MM.1S (cell line): Measurements from ENCODE around the gene ACHE.

Source experiments
- EZH2 ChIP-seq: fragments of 300-600 bp; sonication (generic); optimal IDR thresholded peaks from 2 replicates; pipeline ENCODE3; 2017; ENCODE audit warnings: low read depth, mild to moderate bottlenecking, antibody characterized with exemption, low read length, mixed read lengths
- EZH2phosphoT487 ChIP-seq: fragments of 300-600 bp; sonication (generic); IDR thresholded peaks from 2 replicates; pipeline ENCODE4 v1.6.1; 2018; ENCODE audit warnings: antibody characterized with exemption, low read length
- TF ChIP-seq, protein P1 (sequence below): fragments of 300-600 bp; sonication (generic); IDR thresholded peaks from 2 replicates; pipeline ENCODE4 v1.5.1; 2016; ENCODE audit warnings: antibody characterized with exemption, low read length, mixed read lengths

DNA sequence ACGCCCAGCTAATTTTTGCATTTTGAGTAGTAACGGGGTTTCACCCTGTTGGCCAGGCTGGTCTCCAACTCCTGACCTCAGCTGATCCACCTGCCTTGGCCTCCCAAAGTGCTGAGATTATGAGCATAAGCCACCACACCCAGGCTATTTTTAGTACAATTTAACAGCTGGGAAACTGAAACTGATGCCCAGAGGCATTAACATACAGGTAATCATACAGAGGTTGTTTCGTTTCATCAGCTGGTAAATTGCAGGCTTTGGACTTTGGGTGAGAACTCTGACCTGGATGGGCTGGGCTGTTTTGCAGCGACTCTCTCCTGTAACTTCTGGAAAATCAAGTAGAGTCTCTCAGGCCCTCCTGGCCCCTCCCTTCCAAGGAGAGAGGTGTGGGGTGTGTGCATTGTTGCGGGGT is 6.2 kb upstream of the ACHE start:
- TF ChIP-seq, protein P1, sequence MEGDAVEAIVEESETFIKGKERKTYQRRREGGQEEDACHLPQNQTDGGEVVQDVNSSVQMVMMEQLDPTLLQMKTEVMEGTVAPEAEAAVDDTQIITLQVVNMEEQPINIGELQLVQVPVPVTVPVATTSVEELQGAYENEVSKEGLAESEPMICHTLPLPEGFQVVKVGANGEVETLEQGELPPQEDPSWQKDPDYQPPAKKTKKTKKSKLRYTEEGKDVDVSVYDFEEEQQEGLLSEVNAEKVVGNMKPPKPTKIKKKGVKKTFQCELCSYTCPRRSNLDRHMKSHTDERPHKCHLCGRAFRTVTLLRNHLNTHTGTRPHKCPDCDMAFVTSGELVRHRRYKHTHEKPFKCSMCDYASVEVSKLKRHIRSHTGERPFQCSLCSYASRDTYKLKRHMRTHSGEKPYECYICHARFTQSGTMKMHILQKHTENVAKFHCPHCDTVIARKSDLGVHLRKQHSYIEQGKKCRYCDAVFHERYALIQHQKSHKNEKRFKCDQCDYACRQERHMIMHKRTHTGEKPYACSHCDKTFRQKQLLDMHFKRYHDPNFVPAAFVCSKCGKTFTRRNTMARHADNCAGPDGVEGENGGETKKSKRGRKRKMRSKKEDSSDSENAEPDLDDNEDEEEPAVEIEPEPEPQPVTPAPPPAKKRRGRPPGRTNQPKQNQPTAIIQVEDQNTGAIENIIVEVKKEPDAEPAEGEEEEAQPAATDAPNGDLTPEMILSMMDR = no peak
- TF ChIP-seq EZH2phosphoT487 (no peak), EZH2 (no peak)
